Hematopoietic multipotent progenitor cell treated with erythropoietin and hydrocortisone succinate and interleukin-3 and kit ligand, for 6 days (in vitro differentiated cells): ENCODE data around the gene ANO4.
"Not testable (repeated sequence)": the region's sequence is repeated elsewhere in the genome, so short reads cannot be mapped to it uniquely, and the experiment has no call there.

Experiments
- DNase-seq: peaks from one replicate; pipeline ENCODE4 v3.0.0-alpha.2; 2015

ANO4 gene

GRCh38 chr12:101051901-101052550, 257.4 kb downstream of the ANO4 start:
- no peak for DNase-seq

- DNase-seq: no peak
Measured at GRCh38 chr12:101053203-101053602, 258.6 kb downstream of the ANO4 start.

GRCh38 chr12:101055940-101056339, 261.4 kb downstream of the ANO4 start:
- DNase-seq: no peak

GRCh38 chr12:101062508-101062907, 267.9 kb downstream of the ANO4 start:
- DNase-seq: not testable (repeated sequence)

GRCh38 chr12:101064721-101065120, 270.1 kb downstream of the ANO4 start:
- no peak for DNase-seq

- no peak for DNase-seq
Measured at GRCh38 chr12:101066489-101066888, 271.9 kb downstream of the ANO4 start.

GRCh38 chr12:101068402-101068801, 273.8 kb downstream of the ANO4 start:
- no peak for DNase-seq

GRCh38 chr12:101068836-101069235, 274.3 kb downstream of the ANO4 start:
- no peak for DNase-seq

GRCh38 chr12:101074940-101075680, 280.5 kb downstream of the ANO4 start:
- DNase-seq: no peak

GRCh38 chr12:101076921-101077320, 282.3 kb downstream of the ANO4 start:
- no peak for DNase-seq

GRCh38 chr12:101077791-101078528, 283.4 kb downstream of the ANO4 start:
- DNase-seq: no peak

- DNase-seq: no peak
Measured at GRCh38 chr12:101078536-101079285, 284.1 kb downstream of the ANO4 start.

- DNase-seq: no peak
Measured at GRCh38 chr12:101082706-101083105, 288.1 kb downstream of the ANO4 start.

GRCh38 chr12:101086490-101087135, 292.0 kb downstream of the ANO4 start:
- DNase-seq: no peak

- DNase-seq: no peak
Measured at GRCh38 chr12:101087920-101088319, 293.3 kb downstream of the ANO4 start.

GRCh38 chr12:101089271-101089670, 294.7 kb downstream of the ANO4 start:
- DNase-seq: no peak

GRCh38 chr12:101090222-101090621, 295.6 kb downstream of the ANO4 start:
- DNase-seq: not testable (repeated sequence)

- no peak for DNase-seq
Measured at GRCh38 chr12:101097829-101098580, 303.4 kb downstream of the ANO4 start.

GRCh38 chr12:101107032-101107763, 312.6 kb downstream of the ANO4 start:
- no peak for DNase-seq

- no peak for DNase-seq
Measured at GRCh38 chr12:101108130-101108529, 313.6 kb downstream of the ANO4 start.

GRCh38 chr12:101110866-101111265, 316.3 kb downstream of the ANO4 start:
- no peak for DNase-seq
